HepG2 (cell line): ENCODE data around the gene GPRC5B. TPM values are rescaled to one million over a fixed set of nuclear protein-coding genes. Genes with fewer than 3 reads are reported as not detected.

Experiments used
- ATAC-seq: fragments of 200-7000 bp; cut with Tn5 transposase; 3 replicates; pipeline ENCODE4 v1.9.1; 2020; ENCODE audit warnings: mild to moderate bottlenecking, moderate library complexity
- BruUV-seq: library from RNA; stranded (reverse); fragments of 400-500 nt; replicated peaks from 2 replicates; lab custom pipeline; 2021; lab: Mats Ljungman, UMichigan
- CTCF ChIA-PET: fragments of 300-600 bp; formaldehyde crosslinking; extraction: SDS; loops from one replicate; lab custom pipeline; 2021; ENCODE audit warnings: low total read pairs, inconsistent platforms, low intra/inter-chr PET ratio; lab: Yijun Ruan, JAX
- POLR2A ChIA-PET: fragments of 350-600 bp; sonication (Branson Sonifier 250); formaldehyde crosslinking; loops from one replicate; lab custom pipeline; 2020; ENCODE audit warnings: antibody characterized with exemption, inconsistent platforms; lab: Yijun Ruan, JAX
- DNase-seq: peaks from one replicate; pipeline ENCODE4 v3.0.0-alpha.2; 2015; ENCODE audit warnings: low spot score
- FAIRE-seq: peaks from 3 replicates; lab custom pipeline; 2011; peaks lifted over from hg19 to GRCh38; lab: Jason Lieb, UNC
- H2AFZ ChIP-seq: one replicate; pipeline ENCODE4 v1.6.1; 2011; ENCODE audit warnings: low read length, inconsistent platforms
- H3K27ac ChIP-seq: fragments of 300-600 bp; 3 replicates; pipeline ENCODE4 v1.8.0; 2011; ENCODE audit warnings: mixed run types, mild to moderate bottlenecking, mixed read lengths, low read length, inconsistent platforms; ENCODE audit not compliant: insufficient read depth; ENCODE audit errors: extremely low read length
- H3K27me3 ChIP-seq, 2 experiments: fragments of 200-600 bp in 1 of 2; 2 replicates in 1 of 2; 3 replicates in 1 of 2; pipeline versions ENCODE4 v1.6.0 to v1.8.0; 2011; ENCODE audit warnings: low read length in 2 of 2, mild to moderate bottlenecking in 2 of 2, moderate library complexity in 2 of 2, inconsistent platforms in 1 of 2; ENCODE audit not compliant: insufficient read depth in 2 of 2, control insufficient read depth in 1 of 2
- H3K36me3 ChIP-seq, 2 experiments: fragments of 200-600 bp in 1 of 2; replicated peaks in 1 of 2; 2 replicates in 1 of 2; 3 replicates in 1 of 2; pipeline versions ENCODE4 v1.5.1 to v1.8.0; 2011; ENCODE audit warnings: low read length in 2 of 2, inconsistent platforms in 1 of 2; ENCODE audit not compliant: insufficient read depth in 2 of 2, control insufficient read depth in 1 of 2
- H3K4me1 ChIP-seq: 2 replicates; pipeline ENCODE4 v1.5.1; 2012; ENCODE audit warnings: low read length, inconsistent platforms; ENCODE audit not compliant: insufficient read depth
- H3K4me2 ChIP-seq: 2 replicates; pipeline ENCODE4 v1.6.0; 2011; ENCODE audit warnings: low read depth, low read length, inconsistent platforms
- H3K4me3 ChIP-seq, 3 experiments: fragments of 200-600 bp in 1 of 3; sonication (generic), shearing (Covaris generic) in 1 of 3; replicated peaks in 1 of 3; 2 replicates each; pipeline ENCODE4 v1.5.1; 2011 to 2016; ENCODE audit warnings: low read length in 3 of 3, inconsistent platforms in 2 of 3, low read depth in 2 of 3, mild to moderate bottlenecking in 2 of 3, control low read depth in 1 of 3, mixed read lengths in 1 of 3; ENCODE audit not compliant: insufficient read depth in 1 of 3
- H3K79me2 ChIP-seq: one replicate; pipeline ENCODE4 v1.6.1; 2011; ENCODE audit warnings: low read length, inconsistent platforms; ENCODE audit not compliant: insufficient read depth
- H3K9ac ChIP-seq: 2 replicates; pipeline ENCODE4 v1.6.0; 2011; ENCODE audit warnings: mild to moderate bottlenecking, low read depth, low read length, inconsistent platforms; ENCODE audit not compliant: insufficient read depth
- H3K9me3 ChIP-seq: 2 replicates; pipeline ENCODE4 v1.5.1; 2012; ENCODE audit warnings: mild to moderate bottlenecking, low read length
- H4K20me1 ChIP-seq: 2 replicates; pipeline ENCODE4 v1.6.0; 2011; ENCODE audit warnings: inconsistent platforms, mild to moderate bottlenecking, low read length, moderate library complexity; ENCODE audit not compliant: insufficient read depth
- FIP1L1 ChIP-seq: fragments of 200-400 bp; formaldehyde crosslinking; IDR thresholded peaks from 2 replicates; pipeline ENCODE4 v1.6.1; 2018; ENCODE audit warnings: low read depth, mild to moderate bottlenecking, low read length, moderate library complexity, borderline replicate concordance; ENCODE audit not compliant: insufficient read depth
- HNF1A ChIP-seq, 2 experiments: sonication (generic) in 1 of 2; formaldehyde crosslinking in 1 of 2; IDR thresholded peaks; 2 replicates each; pipeline versions ENCODE4 v1.4.0 to v1.6.1; 2016 to 2020; ENCODE audit warnings: borderline replicate concordance in 1 of 2, low read depth in 1 of 2, mild to moderate bottlenecking in 1 of 2, missing genetic modification reagents in 1 of 2
- HNRNPH1 ChIP-seq: fragments of 200-400 bp; formaldehyde crosslinking; optimal IDR thresholded peaks from 2 replicates; pipeline ENCODE3; 2017; ENCODE audit warnings: mild to moderate bottlenecking, low read depth, low read length
- MIER2 ChIP-seq: IDR thresholded peaks from 2 replicates; pipeline ENCODE4 v1.6.1; 2016; ENCODE audit warnings: missing biosample characterization, missing genetic modification reagents
- NCOA2 ChIP-seq: sonication (generic); formaldehyde crosslinking; IDR thresholded peaks from 2 replicates; pipeline ENCODE4 v1.8.0; 2022; ENCODE audit warnings: inconsistent platforms
- NCOA5 ChIP-seq: sonication (generic); formaldehyde crosslinking; IDR thresholded peaks from 2 replicates; pipeline ENCODE4 v1.4.0; 2020; ENCODE audit warnings: missing genetic modification reagents
- PAX8 ChIP-seq: sonication (generic); formaldehyde crosslinking; IDR thresholded peaks from 2 replicates; pipeline ENCODE4 v1.8.0; 2022; ENCODE audit warnings: mild to moderate bottlenecking, missing genetic modification reagents, borderline replicate concordance
- RCOR2 ChIP-seq: IDR thresholded peaks from 2 replicates; pipeline ENCODE4 v1.6.1; 2016; ENCODE audit warnings: missing biosample characterization, missing genetic modification reagents
- TFDP2 ChIP-seq: sonication (generic); formaldehyde crosslinking; IDR thresholded peaks from 2 replicates; pipeline ENCODE4 v1.4.0; 2020; ENCODE audit warnings: missing genetic modification reagents
- ZBTB1 ChIP-seq: sonication (generic); formaldehyde crosslinking; IDR thresholded peaks from 2 replicates; pipeline ENCODE4 v1.4.0; 2020; ENCODE audit warnings: missing genetic modification reagents, borderline replicate concordance
- ZFP41 ChIP-seq: sonication (generic); formaldehyde crosslinking; IDR thresholded peaks from 2 replicates; pipeline ENCODE4 v1.4.0; 2020; ENCODE audit warnings: mild to moderate bottlenecking, missing genetic modification reagents, borderline replicate concordance
- ZNF766 ChIP-seq: sonication (generic); formaldehyde crosslinking; IDR thresholded peaks from 2 replicates; pipeline ENCODE4 v1.5.0; 2020; ENCODE audit warnings: missing genetic modification reagents, borderline replicate concordance
- ZNF780A ChIP-seq: sonication (generic); formaldehyde crosslinking; IDR thresholded peaks from 2 replicates; pipeline ENCODE4 v1.8.0; 2022; ENCODE audit warnings: mild to moderate bottlenecking, missing genetic modification reagents, moderate library complexity
- ZNF790 ChIP-seq: sonication (generic); formaldehyde crosslinking; IDR thresholded peaks from 2 replicates; pipeline ENCODE4 v1.8.0; 2022; ENCODE audit warnings: missing genetic modification reagents, mild to moderate bottlenecking, borderline replicate concordance
- WGBS: methylation state at CpG from one replicate; pipeline ENCODE4 v1.1.6; 2017; ENCODE audit warnings: low lambda C conversion rate; 5-methylcytosine and 5-hydroxymethylcytosine counted together
- in situ Hi-C: cut with HindIII; loops from 2 replicates; pipeline ENCODE4 v1.10.0; 2017; ENCODE audit warnings: low pct_unique_long_range_greater_than_20kb; ENCODE audit not compliant: extremely low pct_ligation_motif_present
- intact Hi-C: fragments of 100-400 bp; cut with micrococcal nuclease; formaldehyde crosslinking; loops from one replicate; pipeline ENCODE4 v1.10.0; 2022; ENCODE audit not compliant: unreplicated experiment
- polyA plus RNA-seq, 8 experiments: library from polyadenylated mRNA; depleted of rRNA in 3 of 8; stranded (reverse) in 7 of 8; unstranded in 1 of 8; fragments of >200 nt; fragmentation: Illumina TruSeq in 4 of 8; extraction: Trizol in 4 of 8; gene quantifications; 2 replicates each; pipeline versions ENCODE4 v1.2.1 to v1.2.3, GENCODE V29; 2011 to 2016; ENCODE audit warnings: low read depth in 4 of 8, missing spikeins in 1 of 8, mixed read lengths in 1 of 8; ENCODE audit not compliant: insufficient read depth in 1 of 8
- total RNA-seq, 5 experiments: library from RNA; depleted of rRNA; stranded (reverse); fragments of >200 nt; fragmentation: Illumina TruSeq; extraction: Trizol; gene quantifications; 2 replicates each; pipeline ENCODE4 v1.2.3, GENCODE V29; 2016; ENCODE audit warnings: low read depth in 1 of 5
- TF ChIP-seq, protein P1 (sequence below): sonication (generic); formaldehyde crosslinking; IDR thresholded peaks from 2 replicates; pipeline ENCODE4 v1.8.0; 2023; ENCODE audit warnings: mild to moderate bottlenecking, missing genetic modification reagents

GPRC5B gene
- total and polyA plus RNA-seq, 2 of the 13 experiments (the other 11 are each of a cell fraction or from before 2014, with no cell fraction given) = 0.46 to 0.53 TPM

DNA sequence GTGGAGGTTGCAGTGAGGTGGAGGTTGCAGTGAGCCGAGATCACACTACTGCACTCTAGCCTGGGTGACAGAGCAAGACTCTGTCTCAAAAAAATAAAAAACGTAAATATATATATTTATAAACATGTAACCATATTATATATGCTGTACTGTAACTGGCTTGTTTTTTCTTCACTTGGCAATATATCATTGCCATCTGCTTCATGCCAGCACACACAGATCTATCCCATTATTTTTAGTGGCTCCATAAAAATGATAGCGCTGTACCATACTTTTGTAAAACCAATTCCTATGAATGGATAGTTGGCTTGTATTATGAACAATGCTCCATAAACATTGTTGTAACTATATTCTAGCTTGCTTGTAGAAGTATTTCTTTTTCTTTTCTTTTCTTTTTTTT lies 49.5 kb downstream of the GPRC5B start:
- BruUV-seq = no TSS peak
- WGBS = 70% methylated on average over 3 of the region's 3 CpGs
- no peak for DNase-seq
- H2AFZ ChIP-seq = no peak overlapping the region
- no peaks in the 10 kb centered on the region for H4K20me1 ChIP-seq
- H3K27ac ChIP-seq = no peak overlapping the region
- no peak overlapping the region for H3K9ac ChIP-seq
- H3K79me2 ChIP-seq = no peaks in the 10 kb centered on the region
- ATAC-seq = no peak
- in situ Hi-C loops (no loop called here), intact Hi-C loops (no loop called here)
- no peaks in the 10 kb centered on the region for H3K27me3 ChIP-seq
- H3K4me2 ChIP-seq = no peak overlapping the region
- H3K36me3 ChIP-seq = no peaks in the 10 kb centered on the region
- no peak overlapping the region for H3K4me3 ChIP-seq
- ChIA-PET POLR2A (no interaction called here), CTCF (no interaction called here)
- H3K9me3 ChIP-seq = no peaks in the 10 kb centered on the region
- no peak for TF ChIP-seq ZBTB1 (CRISPR knock-in tag)
- no peak for TF ChIP-seq FIP1L1
- TF ChIP-seq NCOA5 = no peak
- no peak for TF ChIP-seq RCOR2 (CRISPR knock-in tag)
- TF ChIP-seq TFDP2 = no peak
- TF ChIP-seq ZFP41 = no peak
- TF ChIP-seq ZNF780A = no peak
- TF ChIP-seq HNF1A (IDR thresholded peaks at IDR 0.05; ENCODE audit: low read depth) = no peak
- TF ChIP-seq HNF1A (CRISPR knock-in tag; IDR thresholded peaks at IDR 0.05; ENCODE audit: borderline replicate concordance) = no peak
- TF ChIP-seq, protein P1, sequence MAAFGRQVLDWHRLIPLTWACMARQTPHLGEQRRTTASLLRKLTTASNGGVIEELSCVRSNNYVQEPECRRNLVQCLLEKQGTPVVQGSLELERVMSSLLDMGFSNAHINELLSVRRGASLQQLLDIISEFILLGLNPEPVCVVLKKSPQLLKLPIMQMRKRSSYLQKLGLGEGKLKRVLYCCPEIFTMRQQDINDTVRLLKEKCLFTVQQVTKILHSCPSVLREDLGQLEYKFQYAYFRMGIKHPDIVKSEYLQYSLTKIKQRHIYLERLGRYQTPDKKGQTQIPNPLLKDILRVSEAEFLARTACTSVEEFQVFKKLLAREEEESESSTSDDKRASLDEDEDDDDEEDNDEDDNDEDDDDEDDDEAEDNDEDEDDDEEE (CRISPR knock-in tag) = no peak
- no peak for TF ChIP-seq MIER2 (CRISPR knock-in tag)
- TF ChIP-seq ZNF766 = no peak
- TF ChIP-seq ZNF790 (CRISPR knock-in tag) = no peak
- TF ChIP-seq HNRNPH1 = no peak
- no peak for TF ChIP-seq PAX8 (CRISPR knock-in tag)
- TF ChIP-seq NCOA2 (CRISPR knock-in tag) = no peak
- H3K4me1 ChIP-seq = no peaks in the 10 kb centered on the region
- no peak for FAIRE-seq
